IMR-90 (cell line): ENCODE data around the gene MCUR1. TPM values are rescaled to one million over a fixed set of nuclear protein-coding genes. Genes with fewer than 3 reads are reported as not detected.

ENCODE experiments used
- ATAC-seq: fragments of 200-7000 bp; cut with Tn5 transposase; 2 replicates; pipeline ENCODE4 v1.9.1; 2020; ENCODE audit warnings: low read depth, mild to moderate bottlenecking, moderate library complexity
- BruUV-seq: library from RNA; stranded (reverse); fragments of 400-500 nt; replicated peaks from 2 replicates; lab custom pipeline; 2021; lab: Mats Ljungman, UMichigan
- CTCF ChIA-PET: fragments of 300-600 bp; formaldehyde crosslinking; extraction: SDS; loops from one replicate; lab custom pipeline; 2021; ENCODE audit warnings: antibody characterized with exemption; lab: Yijun Ruan, JAX
- POLR2A ChIA-PET: fragments of 300-600 bp; sonication (Branson Sonifier 250); formaldehyde crosslinking; loops from one replicate; lab custom pipeline; 2022; ENCODE audit warnings: antibody characterized with exemption; ENCODE audit not compliant: unreplicated experiment; lab: Charles Lee
- DNase-seq: peaks from one replicate; pipeline ENCODE4 v3.0.0; 2013
- H2AFZ ChIP-seq: replicated peaks from 2 replicates; pipeline ENCODE3; 2013; ENCODE audit warnings: low read length, mild to moderate bottlenecking; ENCODE audit not compliant: poor library complexity
- H2AK5ac ChIP-seq: 2 replicates; pipeline ENCODE4 v1.6.1; 2013; ENCODE audit warnings: low read depth, low read length, inconsistent platforms
- H2AK9ac ChIP-seq: replicated peaks from 2 replicates; pipeline ENCODE3; 2013; ENCODE audit warnings: mild to moderate bottlenecking, low read depth, low read length, moderate library complexity; ENCODE audit not compliant: poor library complexity
- H2BK120ac ChIP-seq: 2 replicates; pipeline ENCODE4 v1.6.1; 2013; ENCODE audit warnings: low read depth, low read length, inconsistent platforms
- H2BK15ac ChIP-seq: 3 replicates; pipeline ENCODE4 v1.6.1; 2013; ENCODE audit warnings: low read depth, low read length, inconsistent platforms
- H2BK20ac ChIP-seq: 2 replicates; pipeline ENCODE4 v1.6.1; 2013; ENCODE audit warnings: low read depth, mild to moderate bottlenecking, inconsistent platforms, low read length, moderate library complexity
- H2BK5ac ChIP-seq: 2 replicates; pipeline ENCODE4 v1.6.1; 2013; ENCODE audit warnings: mild to moderate bottlenecking, low read depth, low read length, inconsistent platforms; ENCODE audit not compliant: poor library complexity, severe bottlenecking
- H3K14ac ChIP-seq: replicated peaks from 2 replicates; pipeline ENCODE4 v1.6.1; 2013; ENCODE audit warnings: low read depth, low read length, inconsistent platforms
- H3K18ac ChIP-seq: 2 replicates; pipeline ENCODE4 v1.6.1; 2013; ENCODE audit warnings: low read depth, low read length, control low read depth
- H3K23ac ChIP-seq: 2 replicates; pipeline ENCODE4 v1.6.1; 2013; ENCODE audit warnings: low read depth, low read length, inconsistent platforms
- H3K27ac ChIP-seq: 2 replicates; pipeline ENCODE4 v1.5.1; 2013; ENCODE audit warnings: mild to moderate bottlenecking, control low read depth, low read length; ENCODE audit not compliant: insufficient read depth
- H3K27me3 ChIP-seq: 2 replicates; pipeline ENCODE4 v1.6.1; 2013; ENCODE audit warnings: low read length; ENCODE audit not compliant: control insufficient read depth, insufficient read depth
- H3K36me3 ChIP-seq: 2 replicates; pipeline ENCODE4 v1.6.1; 2013; ENCODE audit warnings: low read length, mixed read lengths; ENCODE audit not compliant: control insufficient read depth, insufficient read depth
- H3K4ac ChIP-seq: 2 replicates; pipeline ENCODE4 v1.6.1; 2013; ENCODE audit warnings: low read depth, low read length, inconsistent platforms
- H3K4me1 ChIP-seq: 2 replicates; pipeline ENCODE4 v1.6.1; 2013; ENCODE audit warnings: low read length, mixed read lengths; ENCODE audit not compliant: control insufficient read depth, insufficient read depth
- H3K4me2 ChIP-seq: 2 replicates; pipeline ENCODE4 v1.6.1; 2013; ENCODE audit warnings: low read depth, mild to moderate bottlenecking, control low read depth, low read length, moderate library complexity
- H3K4me3 ChIP-seq: 2 replicates; pipeline ENCODE4 v1.5.1; 2013; ENCODE audit warnings: low read depth, mild to moderate bottlenecking, control low read depth, low read length, moderate library complexity; ENCODE audit not compliant: insufficient read depth
- H3K56ac ChIP-seq: 2 replicates; pipeline ENCODE4 v1.6.1; 2013; ENCODE audit warnings: low read length, inconsistent platforms; ENCODE audit not compliant: insufficient read depth; ENCODE audit errors: extremely low read depth
- H3K79me1 ChIP-seq, 2 experiments: 2 replicates each; pipeline ENCODE4 v1.6.1; 2013; ENCODE audit warnings: low read length in 2 of 2, inconsistent platforms in 1 of 2, low read depth in 1 of 2
- H3K9ac ChIP-seq: 2 replicates; pipeline ENCODE4 v1.6.1; 2013; ENCODE audit warnings: low read depth, low read length, control low read depth
- H3K9me1 ChIP-seq: 2 replicates; pipeline ENCODE4 v1.6.1; 2013; ENCODE audit warnings: low read length, inconsistent platforms; ENCODE audit not compliant: insufficient read depth
- H3K9me3 ChIP-seq: 2 replicates; pipeline ENCODE4 v1.6.1; 2013; ENCODE audit warnings: low read length; ENCODE audit not compliant: control insufficient read depth, insufficient read depth
- H4K20me1 ChIP-seq: 2 replicates; pipeline ENCODE4 v1.6.1; 2013; ENCODE audit warnings: low read length, inconsistent platforms; ENCODE audit not compliant: insufficient read depth
- H4K5ac ChIP-seq: 2 replicates; pipeline ENCODE4 v1.6.1; 2013; ENCODE audit warnings: mild to moderate bottlenecking, low read depth, low read length, control low read depth
- H4K8ac ChIP-seq, 2 experiments: 2 replicates each; pipeline ENCODE4 v1.6.1; 2013; ENCODE audit warnings: low read depth in 2 of 2, low read length in 2 of 2, control low read depth in 1 of 2, inconsistent platforms in 1 of 2
- H4K91ac ChIP-seq: 2 replicates; pipeline ENCODE4 v1.6.1; 2013; ENCODE audit warnings: low read depth, low read length, inconsistent platforms; ENCODE audit not compliant: insufficient read depth
- BHLHE40 ChIP-seq: fragments of 150-350 bp; IDR thresholded peaks from 2 replicates; pipeline ENCODE4 v1.6.1; 2016; ENCODE audit warnings: mild to moderate bottlenecking, low read depth, low read length
- MAFK ChIP-seq: IDR thresholded peaks from 2 replicates; pipeline ENCODE4 v1.6.1; 2012; ENCODE audit warnings: low read depth, low read length, improper control_type of control experiment
- NFE2L2 ChIP-seq: fragments of 150-350 bp; IDR thresholded peaks from 2 replicates; pipeline ENCODE4 v1.6.1; 2016; ENCODE audit warnings: low read depth, mild to moderate bottlenecking, low read length
- RAD21 ChIP-seq: IDR thresholded peaks from 2 replicates; pipeline ENCODE4 v1.6.1; 2012; ENCODE audit warnings: low read length, improper control_type of control experiment
- RFX5 ChIP-seq: IDR thresholded peaks from 2 replicates; pipeline ENCODE4 v1.8.0; 2012; ENCODE audit warnings: low read depth, mild to moderate bottlenecking, low read length, moderate library complexity
- WGBS, 2 experiments: methylation state at CpG; one replicate each; pipeline versions ENCODE4 v1.1.5 to v1.1.7; 2013; ENCODE audit warnings: missing lambda C conversion rate in 2 of 2; ENCODE audit not compliant: insufficient read length in 1 of 2; ENCODE audit errors: extremely low coverage in 2 of 2; 5-methylcytosine and 5-hydroxymethylcytosine counted together
- dilution Hi-C: fragments of 300-500 bp; cut with HindIII; formaldehyde crosslinking; loops from one replicate; pipeline ENCODE4 v1.14.3; 2018; ENCODE audit warnings: low sequenced_read_pairs; ENCODE audit not compliant: unreplicated experiment
- in situ Hi-C: fragments of 300-500 bp; cut with MboI; formaldehyde crosslinking; loops from 3 replicates; pipeline ENCODE4 v1.14.3; 2019; ENCODE audit warnings: low sequenced_read_pairs, inconsistent platforms, mixed read lengths
- intact Hi-C: fragments of 100-400 bp; cut with micrococcal nuclease; formaldehyde crosslinking; loops from 2 replicates; pipeline ENCODE4 v1.10.0; 2022
- polyA plus RNA-seq, 3 experiments: library from polyadenylated mRNA; depleted of rRNA; stranded (reverse); fragments of >200 nt; gene quantifications; 2 replicates each; pipeline ENCODE4 v1.2.3, GENCODE V29; 2012; ENCODE audit warnings: low replicate concordance in 1 of 3
- total RNA-seq: library from RNA; depleted of rRNA; stranded (reverse); fragments of >200 nt; gene quantifications from 2 replicates; pipeline ENCODE4 v1.2.3, GENCODE V29; 2012

Gene MCUR1
- total and polyA plus RNA-seq, 2 of the 4 experiments (the other 2 are of a cell fraction) = 4.1 to 6.5 TPM

DNA sequence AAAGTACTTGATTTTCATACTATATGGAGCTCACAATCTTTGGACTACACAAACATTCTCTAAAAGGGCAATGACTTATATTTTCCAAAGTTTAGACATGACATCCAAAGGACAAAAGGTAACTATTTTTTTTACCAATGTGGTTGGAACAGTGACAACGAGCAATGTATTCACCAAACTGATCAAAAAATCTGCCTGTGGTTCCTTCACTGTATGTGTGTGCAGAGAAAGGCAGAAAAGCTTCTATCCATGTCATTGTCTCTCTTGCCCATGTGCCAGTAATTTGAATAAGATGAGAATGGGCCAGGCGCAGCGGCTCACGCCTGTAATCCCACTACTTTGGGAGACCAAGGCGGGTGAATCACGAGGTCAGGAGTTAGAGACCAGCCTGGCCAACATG, 25.5 kb downstream of the MCUR1 start:
- Histone ChIP-seq H2BK20ac (no peak overlapping the region), H3K14ac (no peak overlapping the region), H3K23ac (no peak overlapping the region), H3K4me2 (no peak overlapping the region), H4K20me1 (no peaks in the 10 kb centered on the region), H3K4ac (no peak overlapping the region), H2AK5ac (no peak overlapping the region), H3K36me3 (no peaks in the 10 kb centered on the region; the same call in 1 of the 2 replicates), H2BK15ac (no peak overlapping the region), H3K79me1 (no peaks in the 10 kb centered on the region; a peak in 1 of 4 replicates), H4K91ac (no peak overlapping the region), H2BK120ac (no peak overlapping the region), H3K9me3 (no peaks in the 10 kb centered on the region), H3K9ac (no peak overlapping the region), H3K9me1 (no peaks in the 10 kb centered on the region; the same call in 1 of the 2 replicates), H3K56ac (no peak overlapping the region), H2AK9ac (no peak overlapping the region), H3K18ac (no peak overlapping the region), H3K4me1 (no peaks in the 10 kb centered on the region), H2AFZ (no peak overlapping the region), H3K27me3 (no peaks in the 10 kb centered on the region), H4K8ac (no peak overlapping the region), H3K4me3 (no peak overlapping the region), H3K27ac (no peak overlapping the region), H4K5ac (no peak overlapping the region), H2BK5ac (no peak overlapping the region)
- ChIA-PET POLR2A (no interaction called here), CTCF (no interaction called here)
- TF ChIP-seq BHLHE40 (no peak), MAFK (no peak), RAD21 (no peak), RFX5 (no peak), NFE2L2 (no peak)
- no peak for DNase-seq
- intact Hi-C loops (no loop called here), in situ Hi-C loops (no loop called here), dilution Hi-C loops (no loop called here)
- no CpG with 5 or more reads among the region's 6 CpGs for WGBS, 2 experiments
- no TSS peak for BruUV-seq
- ATAC-seq = no peak
